Measurements from ENCODE around the gene RBMXL2.

RBMXL2 gene

DNA sequence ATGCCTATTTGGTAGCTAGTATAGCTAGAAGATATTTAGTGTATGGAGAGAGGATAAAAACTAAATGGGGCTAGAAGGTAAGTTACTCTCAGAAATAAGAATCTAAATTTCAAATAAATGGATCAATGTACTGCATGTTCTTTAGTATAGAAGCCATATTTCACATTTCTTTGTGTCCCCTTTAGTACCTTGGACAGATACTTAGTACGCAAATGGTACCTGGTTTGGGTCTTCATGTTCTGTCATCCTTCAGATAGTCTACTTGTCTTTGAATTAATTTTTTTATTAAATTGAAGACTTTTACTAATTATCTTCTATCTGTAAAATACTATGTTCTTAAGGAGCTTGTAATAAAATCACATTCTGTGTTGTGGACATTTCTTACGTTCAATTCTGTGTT is 26.3 kb upstream of the RBMXL2 start:
- POLR2A ChIA-PET, result no interaction called here
- TF ChIP-seq, protein P1, sequence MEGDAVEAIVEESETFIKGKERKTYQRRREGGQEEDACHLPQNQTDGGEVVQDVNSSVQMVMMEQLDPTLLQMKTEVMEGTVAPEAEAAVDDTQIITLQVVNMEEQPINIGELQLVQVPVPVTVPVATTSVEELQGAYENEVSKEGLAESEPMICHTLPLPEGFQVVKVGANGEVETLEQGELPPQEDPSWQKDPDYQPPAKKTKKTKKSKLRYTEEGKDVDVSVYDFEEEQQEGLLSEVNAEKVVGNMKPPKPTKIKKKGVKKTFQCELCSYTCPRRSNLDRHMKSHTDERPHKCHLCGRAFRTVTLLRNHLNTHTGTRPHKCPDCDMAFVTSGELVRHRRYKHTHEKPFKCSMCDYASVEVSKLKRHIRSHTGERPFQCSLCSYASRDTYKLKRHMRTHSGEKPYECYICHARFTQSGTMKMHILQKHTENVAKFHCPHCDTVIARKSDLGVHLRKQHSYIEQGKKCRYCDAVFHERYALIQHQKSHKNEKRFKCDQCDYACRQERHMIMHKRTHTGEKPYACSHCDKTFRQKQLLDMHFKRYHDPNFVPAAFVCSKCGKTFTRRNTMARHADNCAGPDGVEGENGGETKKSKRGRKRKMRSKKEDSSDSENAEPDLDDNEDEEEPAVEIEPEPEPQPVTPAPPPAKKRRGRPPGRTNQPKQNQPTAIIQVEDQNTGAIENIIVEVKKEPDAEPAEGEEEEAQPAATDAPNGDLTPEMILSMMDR (IDR thresholded peaks at IDR 0.05; ENCODE audit: control extremely low read depth, extremely low read depth, low read depth, missing control alignments), result no peak
- CTCF ChIA-PET, result no interaction called here
- no peak for DNase-seq (ENCODE audit: extremely low spot score)

DNA sequence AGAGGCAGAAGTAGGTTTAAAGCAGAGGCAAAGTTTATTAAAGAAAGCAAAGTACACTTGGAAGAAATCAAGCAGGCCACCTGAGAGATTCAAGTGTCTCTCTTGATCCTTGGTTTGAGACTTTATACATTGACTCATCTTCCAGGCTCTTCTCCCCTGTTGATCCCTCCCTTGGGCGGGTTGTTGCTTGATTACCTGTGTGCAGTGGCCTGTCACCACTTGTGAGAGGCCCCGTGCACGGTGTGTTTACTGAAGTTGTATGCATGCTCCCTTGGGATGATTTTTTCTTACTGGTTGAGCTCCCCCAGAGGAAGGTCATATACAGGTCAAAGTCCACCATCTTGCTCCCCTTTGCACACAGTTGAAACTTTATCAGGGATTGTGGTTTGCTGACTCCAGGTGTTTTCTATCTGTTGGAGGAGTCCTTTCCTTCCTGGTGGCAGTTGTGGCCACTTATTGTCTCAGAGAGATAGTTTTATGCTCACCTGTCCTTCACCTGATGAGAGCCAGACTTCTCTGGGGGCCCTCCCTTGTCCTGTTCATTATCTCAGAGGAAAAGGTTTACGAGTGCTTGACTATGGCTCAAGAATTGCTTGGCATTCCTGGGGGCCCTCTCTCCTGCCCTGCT is 16.3 kb upstream of the RBMXL2 start:
- no peak for DNase-seq (ENCODE audit: extremely low spot score)
- ChIA-PET CTCF (interaction anchor here (1.1 to 1.3 kb wide), 2 partner anchors 12 to 26 kb away, joined by 3 to 5 read pairs; no protein-coding TSS in a partner anchor), POLR2A (no interaction called here)
- TF ChIP-seq, protein P1 (IDR thresholded peaks at IDR 0.05; ENCODE audit: control extremely low read depth, extremely low read depth, low read depth, missing control alignments), result no peak

DNA sequence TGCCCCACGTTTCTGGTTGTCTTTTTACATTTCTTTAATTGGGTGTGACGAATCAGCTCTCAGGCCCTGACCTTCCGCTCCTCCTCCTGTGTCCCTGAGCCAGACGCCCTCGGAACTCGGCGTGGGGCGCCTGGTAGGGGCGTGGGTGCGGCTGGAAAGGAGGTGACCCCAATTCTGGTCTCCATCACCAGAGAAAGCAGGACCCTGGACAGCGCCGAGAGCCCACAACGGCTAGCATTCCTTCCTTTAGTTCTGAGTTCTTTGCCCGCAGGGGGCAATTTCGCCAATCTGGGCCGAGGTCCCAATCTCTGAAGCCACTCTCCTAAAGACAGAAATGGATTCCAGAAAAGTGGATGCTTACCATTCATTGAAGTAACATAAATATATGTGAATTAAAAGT is 11.7 kb upstream of the RBMXL2 start:
- DNase-seq (ENCODE audit: extremely low spot score), result peak; percentile 7
- TF ChIP-seq, protein P1 (IDR thresholded peaks at IDR 0.05; ENCODE audit: control extremely low read depth, extremely low read depth, low read depth, missing control alignments), result no peak
- ChIA-PET CTCF (no interaction called here), POLR2A (no interaction called here)

DNA sequence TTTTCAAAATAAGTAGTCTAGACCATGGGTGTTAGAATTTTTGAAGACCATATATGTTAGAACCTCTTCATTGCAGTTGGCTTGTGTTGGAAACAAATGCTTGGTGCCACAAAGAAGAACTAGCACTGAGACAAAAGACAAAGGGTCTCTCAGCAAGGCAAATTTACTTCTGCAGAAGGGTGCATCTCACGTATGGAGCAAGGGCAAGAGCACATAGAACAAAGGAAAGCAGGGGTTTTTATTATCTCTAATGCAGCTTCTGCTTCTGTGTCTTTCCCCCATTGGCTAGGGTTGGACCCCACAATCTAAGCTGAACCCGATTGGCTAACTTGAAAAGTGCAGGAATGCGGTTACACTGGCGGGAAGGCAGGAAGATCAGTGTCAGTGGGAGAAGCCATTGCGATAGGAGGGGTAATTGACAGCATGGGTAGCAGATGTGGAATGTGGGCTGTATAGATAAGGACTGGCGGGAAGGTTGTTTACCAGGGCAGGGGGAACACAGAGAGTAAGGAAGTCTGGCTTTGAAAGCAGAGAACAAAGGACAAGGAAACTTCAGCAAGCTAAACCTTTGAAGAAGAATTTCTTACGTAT is 9.2 kb upstream of the RBMXL2 start:
- CTCF ChIA-PET, result no interaction called here
- POLR2A ChIA-PET, result no interaction called here
- DNase-seq (ENCODE audit: extremely low spot score), result no peak
- TF ChIP-seq, protein P1 (IDR thresholded peaks at IDR 0.05; ENCODE audit: control extremely low read depth, extremely low read depth, low read depth, missing control alignments), result no peak

DNA sequence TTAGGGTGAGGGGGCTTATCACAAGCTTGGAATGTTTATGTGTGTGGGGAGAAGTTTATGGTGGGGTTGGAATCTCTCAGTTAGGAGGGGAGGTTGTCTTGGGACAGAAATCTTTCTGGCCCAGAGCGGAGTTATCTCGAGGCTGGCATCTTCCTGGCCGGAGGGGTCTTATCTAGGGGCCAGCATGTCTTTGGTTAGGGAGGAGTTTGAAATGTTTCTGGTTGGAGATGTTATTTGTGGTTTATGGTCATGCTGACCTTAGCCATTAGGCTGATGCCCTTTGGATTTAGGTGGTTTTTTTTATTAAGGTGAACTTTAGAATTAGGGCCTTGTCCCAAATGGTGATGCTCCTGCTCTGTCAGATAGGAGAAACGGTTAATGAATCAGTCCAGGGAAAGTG is 7.9 kb upstream of the RBMXL2 start:
- no peak for DNase-seq (ENCODE audit: extremely low spot score)
- ChIA-PET POLR2A (no interaction called here), CTCF (no interaction called here)
- TF ChIP-seq, protein P1 (IDR thresholded peaks at IDR 0.05; ENCODE audit: control extremely low read depth, extremely low read depth, low read depth, missing control alignments), result no peak

DNA sequence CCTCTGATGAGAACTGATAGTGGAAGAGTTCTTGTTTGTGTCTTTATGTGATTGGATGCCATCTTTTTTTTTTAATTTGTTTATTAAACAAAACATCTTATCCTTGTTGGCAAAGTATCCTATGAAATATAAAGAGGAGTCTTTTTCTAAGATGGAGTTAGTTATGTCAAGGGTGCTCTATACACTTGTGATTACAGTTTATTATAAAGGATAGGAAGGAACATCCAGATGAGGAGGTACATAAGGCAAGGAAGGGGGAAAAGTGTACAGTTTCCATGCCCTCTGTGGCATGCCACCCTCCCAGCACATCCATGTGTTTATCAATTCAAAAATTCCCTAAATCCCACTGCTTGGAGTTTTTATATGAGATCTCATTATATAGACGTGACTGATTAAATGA is 7.4 kb upstream of the RBMXL2 start:
- no peak for DNase-seq (ENCODE audit: extremely low spot score)
- TF ChIP-seq, protein P1 (IDR thresholded peaks at IDR 0.05; ENCODE audit: control extremely low read depth, extremely low read depth, low read depth, missing control alignments), result no peak
- POLR2A ChIA-PET, result no interaction called here
- CTCF ChIA-PET, result no interaction called here
